GM19099 (cell line): ENCODE data around the gene C1RL.

Experiments used
- POLR2A ChIP-seq: IDR thresholded peaks from 3 replicates; pipeline ENCODE4 v1.6.1; 2011; ENCODE audit warnings: low read depth; ENCODE audit not compliant: insufficient read length; ENCODE audit errors: extremely low read depth

The C1RL gene

GRCh38 chr12:7108796-7109571 is at the start of gene C1RL:
Gene C1RL (minus strand): TSS chr12:7109214. CDS start chr12:7109180, 34 bp downstream.
- TF ChIP-seq POLR2A = no peak

- no peak for TF ChIP-seq POLR2A
Observed at GRCh38 chr12:7157391-7157790, 48.4 kb upstream of the C1RL start.

DNA sequence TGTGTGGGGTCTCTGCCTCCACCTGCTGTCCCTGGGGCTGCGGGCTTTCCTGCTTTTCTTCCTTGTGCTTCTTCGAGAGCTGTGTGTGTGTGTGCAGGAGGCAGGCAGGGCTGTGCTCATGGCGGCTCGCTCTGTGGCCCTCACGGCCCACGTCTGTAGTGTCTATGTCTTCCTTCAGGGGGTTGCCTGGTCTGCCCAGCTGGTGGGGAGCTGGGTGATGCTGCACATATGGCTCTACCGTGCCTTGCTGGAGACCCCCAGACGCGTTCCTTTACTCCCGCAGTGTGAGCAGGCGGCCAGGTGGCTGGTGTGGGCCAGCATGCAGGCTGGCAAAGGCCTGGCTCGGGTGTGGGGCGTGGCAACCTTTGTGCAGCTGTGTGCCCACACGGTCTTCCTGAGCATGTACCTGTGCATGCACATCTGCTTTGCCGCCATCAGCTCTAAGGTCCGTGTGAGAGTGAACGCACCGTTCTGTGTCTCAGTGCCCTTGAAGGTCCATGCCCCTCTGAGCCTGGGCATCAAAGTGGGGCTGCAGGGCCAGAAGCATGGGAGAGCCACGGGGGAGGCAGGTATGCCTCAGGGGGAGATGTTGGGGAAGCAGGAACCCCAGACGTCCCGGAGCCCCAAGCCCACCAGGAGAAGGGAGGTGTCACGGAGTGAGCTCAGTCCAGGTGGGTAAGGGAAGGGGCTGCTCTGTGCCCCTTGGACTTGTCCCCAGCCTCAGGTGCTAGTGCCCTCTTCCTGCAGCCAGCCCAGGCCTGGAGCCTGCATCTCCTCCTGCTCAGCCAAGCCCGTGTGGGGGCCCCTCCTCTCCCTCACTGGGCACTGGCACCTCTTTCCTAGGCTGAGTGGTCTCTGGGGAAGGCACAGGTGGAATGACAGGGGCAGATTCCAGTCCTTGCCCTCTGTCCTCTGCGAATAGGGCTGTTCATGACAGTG is 47.5 kb upstream of the C1RL start:
- no peak for TF ChIP-seq POLR2A

DNA sequence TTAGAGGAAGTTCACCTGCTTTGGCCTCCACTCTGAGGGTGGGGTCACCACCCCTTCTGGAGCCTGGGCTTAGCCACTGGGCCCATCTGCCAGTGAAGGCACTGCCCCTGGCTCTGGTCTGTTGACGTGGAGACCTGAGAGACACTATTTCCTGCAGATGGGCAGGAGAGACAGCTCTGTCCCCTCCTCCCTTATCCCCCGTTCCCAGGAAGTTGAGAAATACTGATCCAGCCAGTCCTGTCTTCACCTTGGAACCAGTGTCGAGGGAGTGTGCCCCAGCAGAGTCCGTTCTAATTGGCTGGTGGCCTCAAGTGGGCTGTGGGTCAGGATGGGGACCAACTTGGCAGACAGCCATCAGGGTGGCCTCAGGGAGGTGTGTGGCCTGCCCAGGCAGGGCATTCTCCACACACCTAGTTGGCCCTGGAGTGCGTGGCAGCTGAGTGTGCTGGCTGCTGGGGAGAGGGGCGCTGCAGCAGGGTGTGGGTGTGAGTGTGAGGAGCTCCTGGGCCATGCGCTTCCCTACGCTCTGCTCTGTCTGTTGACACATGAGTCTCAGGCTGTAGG is 46.5 kb upstream of the C1RL start:
- TF ChIP-seq POLR2A = no peak

DNA sequence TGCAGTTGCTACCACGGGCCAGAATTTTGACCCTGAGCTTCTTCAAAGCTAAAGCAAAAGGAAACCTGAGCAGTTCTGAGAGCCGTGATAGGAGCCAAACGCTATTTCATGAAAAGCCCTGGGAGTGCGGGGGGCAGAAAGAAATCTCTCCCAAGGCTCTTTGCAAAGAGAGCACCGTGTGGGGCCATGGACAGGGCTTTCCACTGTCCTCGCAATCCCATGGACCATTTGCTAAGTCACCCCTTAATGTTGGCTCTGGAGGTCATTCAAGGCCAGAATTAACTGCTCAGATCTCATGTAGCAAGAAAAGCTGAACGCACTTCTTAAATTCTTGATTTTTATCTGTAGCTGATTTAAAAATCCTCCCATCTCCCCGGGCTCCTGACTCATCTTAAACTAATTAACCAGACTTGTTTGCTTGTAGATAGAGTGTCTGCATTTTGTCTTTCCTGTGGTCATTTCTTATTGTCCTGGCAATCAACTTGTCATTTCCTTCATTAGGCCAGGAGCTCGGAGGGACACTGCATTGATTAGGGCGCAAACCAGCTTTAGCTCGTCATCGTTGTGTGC is 46.0 kb upstream of the C1RL start:
- no peak for TF ChIP-seq POLR2A

DNA sequence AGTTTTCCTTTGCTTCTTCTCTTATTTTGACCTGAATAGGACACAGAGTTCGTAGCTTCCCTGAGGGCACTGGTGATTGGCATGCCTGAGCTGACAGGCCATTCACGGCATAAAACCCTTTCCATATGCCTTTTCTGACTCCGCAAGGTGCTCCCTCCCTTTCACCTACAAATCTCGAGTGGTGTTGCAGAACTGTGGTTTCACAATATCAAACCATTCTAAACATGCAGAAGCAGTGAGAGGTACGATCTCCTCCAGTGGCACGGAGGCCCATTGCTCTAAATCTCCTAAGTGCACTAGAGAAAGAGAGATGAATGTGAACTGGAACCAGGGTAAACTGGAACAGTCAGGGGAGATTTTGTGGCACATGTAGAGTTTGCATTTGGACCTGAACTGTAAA is 45.0 kb upstream of the C1RL start:
- no peak for TF ChIP-seq POLR2A

DNA sequence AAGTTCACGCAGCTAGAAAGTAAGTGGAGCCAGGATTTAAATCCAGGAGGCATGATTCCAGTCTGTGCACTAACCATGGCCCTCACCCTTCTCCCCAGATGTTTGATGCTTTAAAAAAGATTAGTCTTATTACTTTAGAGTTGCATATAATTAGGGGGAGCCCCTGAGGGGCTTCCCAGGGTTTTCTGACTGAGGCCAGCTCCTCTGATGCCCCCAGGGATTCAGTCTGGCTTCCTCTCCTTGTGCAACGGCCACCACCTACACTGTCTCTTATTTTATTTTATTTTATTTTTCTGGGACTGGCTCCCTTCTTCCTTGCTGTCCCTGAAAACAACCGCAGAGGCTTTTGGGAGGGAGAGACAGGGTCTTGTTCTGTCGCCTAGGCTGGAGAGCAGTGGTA is 43.8 kb upstream of the C1RL start:
- TF ChIP-seq POLR2A = no peak

GRCh38 chr12:7151532-7151931 is 42.5 kb upstream of the C1RL start:
- TF ChIP-seq POLR2A = no peak

- no peak for TF ChIP-seq POLR2A
Observed at GRCh38 chr12:7150841-7151240, 41.8 kb upstream of the C1RL start.

DNA sequence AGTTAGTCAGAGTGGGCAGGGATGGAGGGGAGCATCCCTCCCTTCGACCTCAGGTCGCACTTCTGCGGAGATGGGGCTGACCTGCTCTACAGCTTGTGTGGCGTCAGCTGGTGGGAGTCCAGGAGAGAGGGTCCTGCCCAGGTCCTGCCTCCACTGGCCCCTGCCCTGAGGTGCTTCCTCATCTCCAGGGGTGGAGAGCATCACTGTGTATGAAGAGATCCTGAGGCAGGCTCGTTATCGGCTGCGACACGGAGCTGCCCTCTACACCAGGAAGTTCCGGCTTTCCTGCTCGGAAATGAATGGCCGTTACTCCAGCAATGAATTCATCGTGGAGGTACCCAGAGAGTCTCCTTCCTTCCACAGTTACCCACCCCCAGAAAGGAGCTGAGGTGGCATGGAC is 41.3 kb upstream of the C1RL start:
- TF ChIP-seq POLR2A = no peak

DNA sequence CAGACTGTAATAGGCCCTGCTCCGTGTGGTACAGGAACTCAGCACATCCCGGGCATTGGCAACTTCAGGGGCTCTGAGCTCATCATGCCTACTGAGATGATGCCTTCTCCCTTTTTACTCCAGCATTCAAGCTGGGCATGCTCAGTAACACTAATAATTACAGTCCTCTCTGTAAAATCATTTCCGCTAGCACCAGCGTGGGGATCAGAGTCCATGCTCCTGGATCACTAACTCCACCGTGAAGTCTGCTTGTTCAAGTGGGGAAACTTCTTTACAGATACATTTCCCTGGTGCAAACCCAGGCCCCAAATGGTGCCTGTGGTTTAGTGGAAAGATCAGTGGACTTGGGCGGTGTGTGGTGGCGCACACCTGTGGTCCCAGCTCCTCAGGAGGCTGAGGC is 37.9 kb upstream of the C1RL start:
- no peak for TF ChIP-seq POLR2A

- no peak for TF ChIP-seq POLR2A
Observed at GRCh38 chr12:7146228-7146627, 37.2 kb upstream of the C1RL start.

DNA sequence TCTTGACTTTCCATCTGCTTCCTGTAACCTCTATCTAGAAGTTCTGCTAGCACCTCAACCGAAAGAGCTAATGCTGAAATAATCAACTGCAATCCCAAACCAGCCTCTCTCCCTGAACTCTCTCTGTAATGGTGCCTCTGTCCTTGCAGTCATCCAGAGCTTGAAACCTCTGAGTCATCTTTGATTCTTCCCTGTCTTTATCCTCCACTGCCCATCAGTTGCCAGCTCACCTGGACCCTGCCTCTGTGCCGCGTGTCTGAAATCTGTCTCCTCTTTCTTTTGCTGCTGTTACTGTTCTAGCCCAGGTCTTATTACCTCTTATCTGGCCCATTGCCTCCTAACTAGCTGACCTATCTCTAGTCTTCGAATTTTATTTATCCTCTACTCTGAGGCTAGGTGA is 36.7 kb upstream of the C1RL start:
- no peak for TF ChIP-seq POLR2A

DNA sequence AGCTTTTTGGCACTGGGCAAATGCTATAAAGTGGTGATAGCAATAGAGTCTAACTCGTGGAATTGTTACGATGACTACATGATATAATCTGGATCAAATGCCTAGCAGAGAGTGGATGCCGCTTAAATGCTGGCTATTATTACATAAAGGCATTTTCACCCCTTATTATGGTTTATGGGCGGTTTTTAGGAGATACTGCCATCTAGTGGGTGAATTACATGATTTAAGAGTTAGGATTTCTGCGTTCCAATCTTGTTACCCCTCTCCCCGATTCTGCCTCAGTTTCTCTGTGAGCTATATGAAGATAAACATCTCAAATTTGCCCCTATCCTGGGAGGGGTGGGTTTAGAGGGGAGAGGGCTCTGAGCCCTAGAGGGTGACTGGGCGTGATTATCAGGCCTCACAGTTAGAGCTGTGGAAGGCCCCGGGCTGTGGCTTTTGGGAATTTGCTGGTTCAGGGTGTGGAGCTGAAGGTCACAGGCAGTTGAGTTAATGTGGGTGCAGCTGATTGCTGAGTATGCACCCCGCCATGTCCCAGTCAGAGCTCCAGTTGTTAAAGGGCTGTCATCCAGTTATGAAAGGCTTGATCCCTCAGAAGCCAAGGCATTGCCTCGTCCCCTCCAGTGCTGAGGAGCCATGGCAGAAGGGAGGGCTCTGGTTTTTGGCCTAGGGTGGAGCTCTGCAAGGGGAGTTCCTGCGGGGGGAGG is 35.6 kb upstream of the C1RL start:
- no peak for TF ChIP-seq POLR2A

GRCh38 chr12:7143564-7143963 is 34.5 kb upstream of the C1RL start:
- TF ChIP-seq POLR2A = no peak

GRCh38 chr12:7142809-7143465 is 33.9 kb upstream of the C1RL start:
- no peak for TF ChIP-seq POLR2A
